WTC11 (cell line): ENCODE measurements around the gene EMP2. TPM values are rescaled to one million over a fixed set of nuclear protein-coding genes. Genes with fewer than 3 reads are reported as not detected.

ENCODE experiments used
- ATAC-seq: fragments of 200-7000 bp; cut with Tn5 transposase; 2 replicates; pipeline ENCODE4 v1.10.0; 2021; ENCODE audit warnings: mild to moderate bottlenecking, moderate library complexity
- CTCF ChIA-PET: fragments of 300-600 bp; sonication (Branson Sonifier 250); formaldehyde crosslinking; loops from one replicate; lab custom pipeline; 2021; ENCODE audit warnings: antibody characterized with exemption; lab: Charles Lee
- POLR2A ChIA-PET: fragments of 350-600 bp; sonication (Branson Sonifier 250); formaldehyde crosslinking; loops from one replicate; lab custom pipeline; 2021; ENCODE audit warnings: antibody characterized with exemption; lab: Charles Lee
- DNase-seq: peaks from one replicate; pipeline ENCODE4 v3.0.0; 2021; ENCODE audit warnings: low spot score
- H3K27ac Mint-ChIP-seq: 2 replicates; pipeline ENCODE4 v1.8.0; 2021; ENCODE audit warnings: mixed read lengths
- H3K27me3 Mint-ChIP-seq: 2 replicates; pipeline ENCODE4 v1.8.0; 2021; ENCODE audit warnings: low read depth, mild to moderate bottlenecking, moderate library complexity, mixed read lengths
- H3K36me3 Mint-ChIP-seq: 2 replicates; pipeline ENCODE4 v1.8.0; 2021; ENCODE audit warnings: mixed read lengths
- H3K4me1 Mint-ChIP-seq: 2 replicates; pipeline ENCODE4 v1.8.0; 2022; ENCODE audit warnings: mixed read lengths
- H3K4me3 Mint-ChIP-seq: 2 replicates; pipeline ENCODE4 v1.8.0; 2021; ENCODE audit warnings: mild to moderate bottlenecking, moderate library complexity, mixed read lengths
- H3K9me3 Mint-ChIP-seq: 2 replicates; pipeline ENCODE4 v1.8.0; 2021; ENCODE audit warnings: mixed read lengths
- ATF1 ChIP-seq: sonication (generic); formaldehyde crosslinking; IDR thresholded peaks from 2 replicates; pipeline ENCODE4 v1.8.1; 2023; ENCODE audit warnings: mild to moderate bottlenecking, moderate library complexity, missing genetic modification reagents
- GTF2I ChIP-seq: fragments of 250-450 bp; sonication (Bioruptor Pico); conservative IDR thresholded peaks from 2 replicates; pipeline ENCODE4 v1.4.0; 2021; ENCODE audit warnings: mild to moderate bottlenecking
- IRF1 ChIP-seq: sonication (generic); formaldehyde crosslinking; IDR thresholded peaks from 2 replicates; pipeline ENCODE4 v1.8.0; 2023; ENCODE audit warnings: missing genetic modification reagents
- MAX ChIP-seq: sonication (generic); formaldehyde crosslinking; IDR thresholded peaks from 2 replicates; pipeline ENCODE4 v1.8.0; 2022; ENCODE audit warnings: mild to moderate bottlenecking, missing genetic modification reagents
- MLX ChIP-seq: sonication (generic); formaldehyde crosslinking; IDR thresholded peaks from 2 replicates; pipeline ENCODE4 v1.8.1; 2023; ENCODE audit warnings: mild to moderate bottlenecking, missing genetic modification reagents, moderate library complexity
- MXD4 ChIP-seq: fragments of 250-450 bp; sonication (Bioruptor Pico); IDR thresholded peaks from 2 replicates; pipeline ENCODE4 v1.8.0; 2021; ENCODE audit warnings: mild to moderate bottlenecking, moderate library complexity, borderline replicate concordance
- NR1H2 ChIP-seq: sonication (generic); formaldehyde crosslinking; IDR thresholded peaks from 2 replicates; pipeline ENCODE4 v1.9.0; 2021; ENCODE audit warnings: mild to moderate bottlenecking, moderate library complexity, missing genetic modification reagents
- PRRX2 ChIP-seq: fragments of 250-450 bp; sonication (Bioruptor Pico); IDR thresholded peaks from 2 replicates; pipeline ENCODE4 v1.8.0; 2021; ENCODE audit warnings: mild to moderate bottlenecking
- SP1 ChIP-seq: sonication (generic); formaldehyde crosslinking; conservative IDR thresholded peaks from 2 replicates; pipeline ENCODE4 v1.8.1; 2022; ENCODE audit warnings: missing genetic modification reagents
- STAT6 ChIP-seq: sonication (generic); formaldehyde crosslinking; conservative IDR thresholded peaks from 2 replicates; pipeline ENCODE4 v1.8.1; 2023; ENCODE audit warnings: mild to moderate bottlenecking, low read depth, missing genetic modification reagents, moderate library complexity
- TEAD1 ChIP-seq: sonication (generic); formaldehyde crosslinking; IDR thresholded peaks from 2 replicates; pipeline ENCODE4 v1.8.0; 2022; ENCODE audit warnings: mild to moderate bottlenecking, missing genetic modification reagents
- TP53 ChIP-seq: sonication (generic); formaldehyde crosslinking; IDR thresholded peaks from 2 replicates; pipeline ENCODE4 v1.8.1; 2023; ENCODE audit warnings: mild to moderate bottlenecking, missing genetic modification reagents
- ZBTB43 ChIP-seq: sonication (generic); formaldehyde crosslinking; IDR thresholded peaks from 2 replicates; pipeline ENCODE4 v1.8.1; 2023; ENCODE audit warnings: mild to moderate bottlenecking, missing genetic modification reagents
- ZNF219 ChIP-seq: sonication (generic); formaldehyde crosslinking; IDR thresholded peaks from 2 replicates; pipeline ENCODE4 v1.8.0; 2023; ENCODE audit warnings: missing genetic modification reagents, mild to moderate bottlenecking, borderline replicate concordance
- ZNF396 ChIP-seq: fragments of 250-450 bp; sonication (Bioruptor Pico); IDR thresholded peaks from 2 replicates; pipeline ENCODE4 v1.8.0; 2021; ENCODE audit warnings: mild to moderate bottlenecking, moderate library complexity, borderline replicate concordance
- ZNF423 ChIP-seq: fragments of 250-450 bp; sonication (Bioruptor Pico); IDR thresholded peaks from 2 replicates; pipeline ENCODE4 v2.1.2; 2022; ENCODE audit warnings: mild to moderate bottlenecking, moderate library complexity
- ZNF425 ChIP-seq: fragments of 250-450 bp; sonication (Bioruptor Pico); conservative IDR thresholded peaks from 2 replicates; pipeline ENCODE4 v1.9.0; 2021; ENCODE audit warnings: mild to moderate bottlenecking
- ZNF532 ChIP-seq: fragments of 250-450 bp; sonication (Bioruptor Pico); IDR thresholded peaks from 2 replicates; pipeline ENCODE4 v1.9.0; 2021; ENCODE audit warnings: mild to moderate bottlenecking, borderline replicate concordance
- total RNA-seq: library from RNA; stranded (reverse); gene quantifications from 3 replicates; pipeline ENCODE4 v1.2.3, GENCODE V29; 2021

EMP2 gene
- total RNA-seq, 1 experiment from 2014 or later: 16.4 TPM

- peaks cover 4% of the 10 kb centered on the region for H3K27me3 Mint-ChIP-seq
- H3K36me3 Mint-ChIP-seq: peaks cover 19% of the 10 kb centered on the region
- peaks cover 19% of the 10 kb centered on the region for H3K4me1 Mint-ChIP-seq
- no peak for DNase-seq
- ChIA-PET CTCF (interaction anchor here (1.0 kb wide), 1 partner anchor 16 kb away, joined by 3 read pairs; no protein-coding TSS in a partner anchor), POLR2A (no interaction called here)
- H3K27ac Mint-ChIP-seq: no peak overlapping the region
- TF ChIP-seq PRRX2 (CRISPR knock-in tag) (no peak), ZNF425 (CRISPR knock-in tag) (no peak), ZNF423 (CRISPR knock-in tag) (no peak), ZNF532 (CRISPR knock-in tag) (no peak), ATF1 (CRISPR knock-in tag) (no peak), ZBTB43 (CRISPR knock-in tag) (no peak), GTF2I (CRISPR knock-in tag) (no peak), TP53 (CRISPR knock-in tag) (no peak), NR1H2 (no peak)
- no peak overlapping the region for H3K4me3 Mint-ChIP-seq
- peaks cover 43% of the 10 kb centered on the region for H3K9me3 Mint-ChIP-seq
- ATAC-seq: no peak
Observed at GRCh38 chr16:10493276-10493675, 87.1 kb downstream of the EMP2 start.

- TF ChIP-seq SP1 (CRISPR knock-in tag) (no peak), MXD4 (CRISPR knock-in tag) (no peak), ZNF396 (CRISPR knock-in tag) (no peak), TEAD1 (CRISPR knock-in tag) (no peak)
- DNase-seq: no peak
- ChIA-PET CTCF (no interaction called here), POLR2A (no interaction called here)
- H3K9me3 Mint-ChIP-seq: peaks cover 42% of the 10 kb centered on the region
- peaks cover 6% of the 10 kb centered on the region; the same call in 1 of the 2 replicates for H3K4me1 Mint-ChIP-seq
- ATAC-seq: no peak
- no peak overlapping the region for H3K27ac Mint-ChIP-seq
- peaks cover 31% of the 10 kb centered on the region for H3K36me3 Mint-ChIP-seq
- no peaks in the 10 kb centered on the region; the same call in 1 of the 2 replicates for H3K27me3 Mint-ChIP-seq
- H3K4me3 Mint-ChIP-seq: no peak overlapping the region
Observed at GRCh38 chr16:10490141-10490540, 90.3 kb downstream of the EMP2 start.

- peaks cover 33% of the 10 kb centered on the region for H3K9me3 Mint-ChIP-seq
- no peak for DNase-seq
- ChIA-PET POLR2A (no interaction called here), CTCF (no interaction called here)
- peaks cover 45% of the 10 kb centered on the region for H3K36me3 Mint-ChIP-seq
- no peaks in the 10 kb centered on the region for H3K27me3 Mint-ChIP-seq
- H3K27ac Mint-ChIP-seq: no peak overlapping the region
- no peak for ATAC-seq
- H3K4me3 Mint-ChIP-seq: no peak overlapping the region
- H3K4me1 Mint-ChIP-seq: peaks cover 6% of the 10 kb centered on the region; the same call in 1 of the 2 replicates
- TF ChIP-seq ZNF219 (CRISPR knock-in tag): no peak
- TF ChIP-seq MAX (CRISPR knock-in tag): no peak
- no peak for TF ChIP-seq IRF1 (CRISPR knock-in tag)
- no peak for TF ChIP-seq STAT6 (CRISPR knock-in tag)
- no peak for TF ChIP-seq MLX (CRISPR knock-in tag)
Observed at GRCh38 chr16:10485698-10486382, 94.6 kb downstream of the EMP2 start.
